Neural crest cell (in vitro differentiated cells): ENCODE data around the gene LIN7A. TPM values are rescaled to one million over a fixed set of nuclear protein-coding genes. Genes with fewer than 3 reads are reported as not detected.

Experiments
- DNase-seq: peaks from one replicate; pipeline ENCODE4 v3.0.0; 2021; ENCODE audit warnings: low read depth, mixed read lengths, low spot score
- H3K27ac Mint-ChIP-seq: one replicate; pipeline ENCODE4 v1.8.0; 2021; ENCODE audit warnings: mild to moderate bottlenecking, mixed read lengths; ENCODE audit not compliant: unreplicated experiment
- H3K27me3 Mint-ChIP-seq: 2 replicates; pipeline ENCODE4 v1.8.0; 2021; ENCODE audit warnings: low read depth, mild to moderate bottlenecking, mixed read lengths
- H3K36me3 Mint-ChIP-seq: 2 replicates; pipeline ENCODE4 v1.8.0; 2021; ENCODE audit warnings: low read depth, mild to moderate bottlenecking, mixed read lengths
- H3K4me1 Mint-ChIP-seq: 2 replicates; pipeline ENCODE4 v1.8.0; 2021; ENCODE audit warnings: mixed read lengths
- H3K4me3 Mint-ChIP-seq: one replicate; pipeline ENCODE4 v1.8.0; 2021; ENCODE audit warnings: mild to moderate bottlenecking, mixed read lengths
- H3K9me3 Mint-ChIP-seq: 2 replicates; pipeline ENCODE4 v1.8.0; 2021; ENCODE audit warnings: mixed read lengths
- total RNA-seq: library from RNA; stranded (reverse); gene quantifications from 2 replicates; pipeline ENCODE4 v1.2.1, GENCODE V29; 2021
- TF ChIP-seq, protein P1 (sequence below): fragments of 200-600 bp; sonication (generic); conservative IDR thresholded peaks from 2 replicates; pipeline ENCODE4 v1.5.0; 2021; ENCODE audit warnings: antibody characterized with exemption, mild to moderate bottlenecking

LIN7A gene
- total RNA-seq, 1 donor from 2014 or later, result 5.8 TPM

DNA sequence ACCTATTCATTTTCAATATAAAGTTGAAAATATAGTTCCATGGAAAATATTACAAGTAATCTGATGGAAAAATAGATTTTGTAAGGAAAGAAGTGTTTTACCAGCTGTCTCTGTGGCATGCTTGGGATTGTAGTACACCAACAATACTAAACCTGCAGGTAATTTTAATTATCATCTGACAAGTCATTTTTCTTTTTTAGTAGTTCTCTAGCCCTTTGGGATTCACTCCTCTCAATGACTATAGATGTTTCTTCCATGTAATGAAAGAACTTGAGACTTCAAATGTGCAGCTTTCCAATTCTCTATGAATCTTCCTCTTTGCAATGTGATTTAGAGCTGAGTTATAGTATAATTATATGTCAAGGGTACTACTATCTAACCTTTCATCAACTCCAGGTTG is 14.7 kb upstream of the LIN7A start:
- no peak for DNase-seq
- H3K36me3 Mint-ChIP-seq, result no peaks in the 10 kb centered on the region
- H3K9me3 Mint-ChIP-seq, result no peaks in the 10 kb centered on the region
- H3K4me1 Mint-ChIP-seq, result peaks cover 4% of the 10 kb centered on the region
- TF ChIP-seq, protein P1, sequence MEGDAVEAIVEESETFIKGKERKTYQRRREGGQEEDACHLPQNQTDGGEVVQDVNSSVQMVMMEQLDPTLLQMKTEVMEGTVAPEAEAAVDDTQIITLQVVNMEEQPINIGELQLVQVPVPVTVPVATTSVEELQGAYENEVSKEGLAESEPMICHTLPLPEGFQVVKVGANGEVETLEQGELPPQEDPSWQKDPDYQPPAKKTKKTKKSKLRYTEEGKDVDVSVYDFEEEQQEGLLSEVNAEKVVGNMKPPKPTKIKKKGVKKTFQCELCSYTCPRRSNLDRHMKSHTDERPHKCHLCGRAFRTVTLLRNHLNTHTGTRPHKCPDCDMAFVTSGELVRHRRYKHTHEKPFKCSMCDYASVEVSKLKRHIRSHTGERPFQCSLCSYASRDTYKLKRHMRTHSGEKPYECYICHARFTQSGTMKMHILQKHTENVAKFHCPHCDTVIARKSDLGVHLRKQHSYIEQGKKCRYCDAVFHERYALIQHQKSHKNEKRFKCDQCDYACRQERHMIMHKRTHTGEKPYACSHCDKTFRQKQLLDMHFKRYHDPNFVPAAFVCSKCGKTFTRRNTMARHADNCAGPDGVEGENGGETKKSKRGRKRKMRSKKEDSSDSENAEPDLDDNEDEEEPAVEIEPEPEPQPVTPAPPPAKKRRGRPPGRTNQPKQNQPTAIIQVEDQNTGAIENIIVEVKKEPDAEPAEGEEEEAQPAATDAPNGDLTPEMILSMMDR, result no peak
- H3K27ac Mint-ChIP-seq, result no peak overlapping the region
- H3K27me3 Mint-ChIP-seq, result no peaks in the 10 kb centered on the region
- H3K4me3 Mint-ChIP-seq, result no peak overlapping the region

DNA sequence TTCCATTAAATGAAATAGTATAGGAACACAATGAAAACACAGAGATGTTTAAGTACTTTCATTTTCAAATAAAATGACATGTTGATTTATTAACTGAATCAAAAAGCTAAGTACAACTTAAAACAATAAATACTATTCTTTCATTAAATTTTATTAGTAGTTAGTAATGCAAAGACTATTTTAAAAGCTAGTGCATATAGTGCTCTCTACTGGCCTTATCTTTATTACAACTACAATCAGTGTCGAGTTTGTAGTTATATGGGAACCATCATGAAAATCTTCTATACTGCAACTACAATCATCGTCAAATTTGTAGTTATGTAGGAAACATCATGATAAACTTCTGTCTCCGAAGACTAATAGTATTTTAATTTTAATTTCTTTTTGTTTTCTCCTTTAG is 8.9 kb upstream of the LIN7A start:
- no peaks in the 10 kb centered on the region for H3K27me3 Mint-ChIP-seq
- H3K4me3 Mint-ChIP-seq, result no peak overlapping the region
- H3K9me3 Mint-ChIP-seq, result no peaks in the 10 kb centered on the region
- TF ChIP-seq, protein P1, result no peak
- H3K27ac Mint-ChIP-seq, result no peak overlapping the region
- no peaks in the 10 kb centered on the region for H3K4me1 Mint-ChIP-seq
- DNase-seq, result no peak
- no peaks in the 10 kb centered on the region for H3K36me3 Mint-ChIP-seq

DNA sequence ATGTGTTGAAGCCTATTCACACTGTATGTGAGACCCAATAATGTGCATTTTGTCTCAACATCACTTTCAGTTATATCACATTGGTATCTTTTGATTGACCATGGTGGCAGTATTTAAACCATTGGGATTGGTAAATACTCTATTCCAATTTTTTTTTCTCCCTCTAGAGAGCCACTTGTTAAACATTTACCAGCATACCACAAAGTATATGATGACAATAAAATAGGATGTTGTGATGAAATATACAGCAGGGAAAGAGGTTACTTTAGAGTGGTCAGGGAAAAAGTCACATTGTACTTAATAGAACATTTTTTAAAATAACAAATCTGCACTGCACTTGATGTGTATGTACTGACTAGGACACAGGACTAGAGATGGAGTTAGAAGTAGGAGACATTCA is 5.6 kb upstream of the LIN7A start:
- Mint-ChIP-seq H3K27ac (no peak overlapping the region), H3K4me1 (no peaks in the 10 kb centered on the region), H3K9me3 (no peaks in the 10 kb centered on the region), H3K27me3 (peaks cover 14% of the 10 kb centered on the region), H3K4me3 (no peak overlapping the region), H3K36me3 (no peaks in the 10 kb centered on the region)
- TF ChIP-seq, protein P1, result no peak
- no peak for DNase-seq

DNA sequence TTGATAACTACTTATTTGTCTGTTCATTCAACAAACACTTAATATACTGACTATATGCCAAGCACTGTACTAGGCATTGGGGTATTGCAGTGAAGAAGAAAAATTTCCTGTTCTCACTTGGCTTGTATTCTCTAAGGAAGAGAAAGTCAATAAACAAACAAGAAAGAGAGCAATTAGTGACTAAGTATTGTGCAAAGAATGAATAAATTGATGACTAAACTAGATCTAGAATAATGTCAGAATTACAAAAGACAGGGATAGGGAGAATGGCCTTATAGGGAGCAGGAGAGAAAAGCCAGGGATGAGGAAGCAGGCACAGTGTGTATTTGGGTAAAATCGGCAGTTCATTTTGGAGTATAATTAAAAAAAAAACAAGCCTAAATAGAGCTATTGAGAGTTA is 4.2 kb upstream of the LIN7A start:
- DNase-seq, result no peak
- Mint-ChIP-seq H3K9me3 (no peaks in the 10 kb centered on the region), H3K4me1 (peaks cover 4% of the 10 kb centered on the region), H3K36me3 (no peaks in the 10 kb centered on the region), H3K27ac (no peak overlapping the region), H3K27me3 (peaks cover 23% of the 10 kb centered on the region), H3K4me3 (no peak overlapping the region)
- TF ChIP-seq, protein P1, result no peak

DNA sequence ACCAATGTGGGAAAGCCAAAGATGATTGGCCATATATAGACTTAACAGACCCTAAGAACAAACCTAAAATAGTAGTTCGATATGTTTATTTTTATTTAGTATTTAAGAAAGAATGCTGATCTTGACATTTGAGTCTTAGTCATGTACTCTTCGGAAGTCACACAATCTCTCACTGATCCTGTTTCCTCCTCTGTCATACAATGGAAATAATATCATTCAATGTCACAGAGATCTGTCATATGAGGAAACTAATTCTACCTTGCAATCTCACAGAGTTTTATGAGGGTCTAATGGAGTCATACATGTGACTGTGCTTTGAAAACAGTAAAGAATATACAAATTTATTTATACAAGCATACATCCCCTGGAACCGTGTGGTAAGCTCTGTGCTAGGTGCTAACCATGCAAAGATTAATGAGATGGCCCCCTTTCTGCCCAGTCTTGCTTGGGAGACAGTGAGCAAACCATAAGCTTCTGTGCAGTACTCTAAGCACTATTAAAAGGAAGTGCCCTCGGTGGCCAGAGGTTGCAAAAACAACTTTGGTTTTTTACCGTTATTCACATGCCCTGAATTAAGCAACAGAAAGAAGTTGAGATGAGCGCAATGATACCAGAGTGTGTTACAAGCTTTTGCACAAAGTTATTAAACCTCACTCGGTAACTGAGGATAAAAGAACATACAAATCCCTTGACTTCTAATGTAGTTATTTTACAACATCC is 1.7 kb upstream of the LIN7A start:
- Mint-ChIP-seq H3K36me3 (no peaks in the 10 kb centered on the region), H3K4me1 (peaks cover 8% of the 10 kb centered on the region), H3K27ac (no peak overlapping the region), H3K4me3 (peak overlapping the region; percentile 49), H3K27me3 (peaks cover 42% of the 10 kb centered on the region), H3K9me3 (no peaks in the 10 kb centered on the region)
- no peak for DNase-seq
- TF ChIP-seq, protein P1, result no peak
